IMR-90 (cell line): Measurements from ENCODE around the gene FIBCD1. TPM values are rescaled to one million over a fixed set of nuclear protein-coding genes. Genes with fewer than 3 reads are reported as not detected.

Source experiments
- ATAC-seq: fragments of 200-7000 bp; cut with Tn5 transposase; 2 replicates; pipeline ENCODE4 v1.9.1; 2020; ENCODE audit warnings: low read depth, mild to moderate bottlenecking, moderate library complexity
- BruUV-seq: library from RNA; stranded (reverse); fragments of 400-500 nt; replicated peaks from 2 replicates; lab custom pipeline; 2021; lab: Mats Ljungman, UMichigan
- CTCF ChIA-PET: fragments of 300-600 bp; formaldehyde crosslinking; extraction: SDS; loops from one replicate; lab custom pipeline; 2021; ENCODE audit warnings: antibody characterized with exemption; lab: Yijun Ruan, JAX
- POLR2A ChIA-PET: fragments of 300-600 bp; sonication (Branson Sonifier 250); formaldehyde crosslinking; loops from one replicate; lab custom pipeline; 2022; ENCODE audit warnings: antibody characterized with exemption; ENCODE audit not compliant: unreplicated experiment; lab: Charles Lee
- DNase-seq: peaks from one replicate; pipeline ENCODE4 v3.0.0; 2013
- H2AFZ ChIP-seq: replicated peaks from 2 replicates; pipeline ENCODE3; 2013; ENCODE audit warnings: low read length, mild to moderate bottlenecking; ENCODE audit not compliant: poor library complexity
- H2AK5ac ChIP-seq: 2 replicates; pipeline ENCODE4 v1.6.1; 2013; ENCODE audit warnings: low read depth, low read length, inconsistent platforms
- H2AK9ac ChIP-seq: replicated peaks from 2 replicates; pipeline ENCODE3; 2013; ENCODE audit warnings: mild to moderate bottlenecking, low read depth, low read length, moderate library complexity; ENCODE audit not compliant: poor library complexity
- H2BK120ac ChIP-seq: 2 replicates; pipeline ENCODE4 v1.6.1; 2013; ENCODE audit warnings: low read depth, low read length, inconsistent platforms
- H2BK15ac ChIP-seq: 3 replicates; pipeline ENCODE4 v1.6.1; 2013; ENCODE audit warnings: low read depth, low read length, inconsistent platforms
- H2BK20ac ChIP-seq: 2 replicates; pipeline ENCODE4 v1.6.1; 2013; ENCODE audit warnings: low read depth, mild to moderate bottlenecking, inconsistent platforms, low read length, moderate library complexity
- H2BK5ac ChIP-seq: 2 replicates; pipeline ENCODE4 v1.6.1; 2013; ENCODE audit warnings: mild to moderate bottlenecking, low read depth, low read length, inconsistent platforms; ENCODE audit not compliant: poor library complexity, severe bottlenecking
- H3K14ac ChIP-seq: replicated peaks from 2 replicates; pipeline ENCODE4 v1.6.1; 2013; ENCODE audit warnings: low read depth, low read length, inconsistent platforms
- H3K18ac ChIP-seq: 2 replicates; pipeline ENCODE4 v1.6.1; 2013; ENCODE audit warnings: low read depth, low read length, control low read depth
- H3K23ac ChIP-seq: 2 replicates; pipeline ENCODE4 v1.6.1; 2013; ENCODE audit warnings: low read depth, low read length, inconsistent platforms
- H3K27ac ChIP-seq: 2 replicates; pipeline ENCODE4 v1.5.1; 2013; ENCODE audit warnings: mild to moderate bottlenecking, control low read depth, low read length; ENCODE audit not compliant: insufficient read depth
- H3K27me3 ChIP-seq: 2 replicates; pipeline ENCODE4 v1.6.1; 2013; ENCODE audit warnings: low read length; ENCODE audit not compliant: control insufficient read depth, insufficient read depth
- H3K36me3 ChIP-seq: 2 replicates; pipeline ENCODE4 v1.6.1; 2013; ENCODE audit warnings: low read length, mixed read lengths; ENCODE audit not compliant: control insufficient read depth, insufficient read depth
- H3K4ac ChIP-seq: 2 replicates; pipeline ENCODE4 v1.6.1; 2013; ENCODE audit warnings: low read depth, low read length, inconsistent platforms
- H3K4me1 ChIP-seq: 2 replicates; pipeline ENCODE4 v1.6.1; 2013; ENCODE audit warnings: low read length, mixed read lengths; ENCODE audit not compliant: control insufficient read depth, insufficient read depth
- H3K4me2 ChIP-seq: 2 replicates; pipeline ENCODE4 v1.6.1; 2013; ENCODE audit warnings: low read depth, mild to moderate bottlenecking, control low read depth, low read length, moderate library complexity
- H3K4me3 ChIP-seq: 2 replicates; pipeline ENCODE4 v1.5.1; 2013; ENCODE audit warnings: low read depth, mild to moderate bottlenecking, control low read depth, low read length, moderate library complexity; ENCODE audit not compliant: insufficient read depth
- H3K56ac ChIP-seq: 2 replicates; pipeline ENCODE4 v1.6.1; 2013; ENCODE audit warnings: low read length, inconsistent platforms; ENCODE audit not compliant: insufficient read depth; ENCODE audit errors: extremely low read depth
- H3K79me1 ChIP-seq, 2 experiments: 2 replicates each; pipeline ENCODE4 v1.6.1; 2013; ENCODE audit warnings: low read length in 2 of 2, inconsistent platforms in 1 of 2, low read depth in 1 of 2
- H3K9ac ChIP-seq: 2 replicates; pipeline ENCODE4 v1.6.1; 2013; ENCODE audit warnings: low read depth, low read length, control low read depth
- H3K9me1 ChIP-seq: 2 replicates; pipeline ENCODE4 v1.6.1; 2013; ENCODE audit warnings: low read length, inconsistent platforms; ENCODE audit not compliant: insufficient read depth
- H3K9me3 ChIP-seq: 2 replicates; pipeline ENCODE4 v1.6.1; 2013; ENCODE audit warnings: low read length; ENCODE audit not compliant: control insufficient read depth, insufficient read depth
- H4K20me1 ChIP-seq: 2 replicates; pipeline ENCODE4 v1.6.1; 2013; ENCODE audit warnings: low read length, inconsistent platforms; ENCODE audit not compliant: insufficient read depth
- H4K5ac ChIP-seq: 2 replicates; pipeline ENCODE4 v1.6.1; 2013; ENCODE audit warnings: mild to moderate bottlenecking, low read depth, low read length, control low read depth
- H4K8ac ChIP-seq, 2 experiments: 2 replicates each; pipeline ENCODE4 v1.6.1; 2013; ENCODE audit warnings: low read depth in 2 of 2, low read length in 2 of 2, control low read depth in 1 of 2, inconsistent platforms in 1 of 2
- H4K91ac ChIP-seq: 2 replicates; pipeline ENCODE4 v1.6.1; 2013; ENCODE audit warnings: low read depth, low read length, inconsistent platforms; ENCODE audit not compliant: insufficient read depth
- BHLHE40 ChIP-seq: fragments of 150-350 bp; IDR thresholded peaks from 2 replicates; pipeline ENCODE4 v1.6.1; 2016; ENCODE audit warnings: mild to moderate bottlenecking, low read depth, low read length
- CEBPB ChIP-seq: IDR thresholded peaks from 2 replicates; pipeline ENCODE4 v1.6.1; 2012; ENCODE audit warnings: low read depth, low read length, improper control_type of control experiment
- CHD1 ChIP-seq: IDR thresholded peaks from 2 replicates; pipeline ENCODE4 v1.6.1; 2012; ENCODE audit warnings: low read depth, low read length, improper control_type of control experiment
- CTCF ChIP-seq: conservative IDR thresholded peaks from 2 replicates; pipeline ENCODE4 v1.5.1; 2012; ENCODE audit warnings: mild to moderate bottlenecking, low read depth, low read length, improper control_type of control experiment
- FOS ChIP-seq: fragments of 150-350 bp; IDR thresholded peaks from 2 replicates; pipeline ENCODE4 v1.6.1; 2016; ENCODE audit warnings: low read depth, low read length
- MAFK ChIP-seq: IDR thresholded peaks from 2 replicates; pipeline ENCODE4 v1.6.1; 2012; ENCODE audit warnings: low read depth, low read length, improper control_type of control experiment
- MAZ ChIP-seq: IDR thresholded peaks from 2 replicates; pipeline ENCODE4 v1.6.1; 2012; ENCODE audit warnings: low read depth, mild to moderate bottlenecking, low read length, improper control_type of control experiment, moderate library complexity, borderline replicate concordance
- MXI1 ChIP-seq: IDR thresholded peaks from 2 replicates; pipeline ENCODE4 v1.6.1; 2012; ENCODE audit warnings: low read depth, mild to moderate bottlenecking, low read length, moderate library complexity, borderline replicate concordance
- NFE2L2 ChIP-seq: fragments of 150-350 bp; IDR thresholded peaks from 2 replicates; pipeline ENCODE4 v1.6.1; 2016; ENCODE audit warnings: low read depth, mild to moderate bottlenecking, low read length
- POLR2A ChIP-seq: IDR thresholded peaks from 2 replicates; pipeline ENCODE4 v1.6.1; 2012; ENCODE audit warnings: mild to moderate bottlenecking, low read depth, low read length
- RAD21 ChIP-seq: IDR thresholded peaks from 2 replicates; pipeline ENCODE4 v1.6.1; 2012; ENCODE audit warnings: low read length, improper control_type of control experiment
- RCOR1 ChIP-seq: IDR thresholded peaks from 2 replicates; pipeline ENCODE4 v1.6.1; 2012; ENCODE audit warnings: mild to moderate bottlenecking, low read length, improper control_type of control experiment; ENCODE audit not compliant: insufficient replicate concordance
- RFX5 ChIP-seq: IDR thresholded peaks from 2 replicates; pipeline ENCODE4 v1.8.0; 2012; ENCODE audit warnings: low read depth, mild to moderate bottlenecking, low read length, moderate library complexity
- SMC3 ChIP-seq: fragments of 150-350 bp; IDR thresholded peaks from 2 replicates; pipeline ENCODE4 v1.6.1; 2016; ENCODE audit warnings: low read depth, mild to moderate bottlenecking, antibody characterized with exemption, low read length, moderate library complexity
- WGBS, 2 experiments: methylation state at CpG; one replicate each; pipeline versions ENCODE4 v1.1.5 to v1.1.7; 2013; ENCODE audit warnings: missing lambda C conversion rate in 2 of 2; ENCODE audit not compliant: insufficient read length in 1 of 2; ENCODE audit errors: extremely low coverage in 2 of 2; 5-methylcytosine and 5-hydroxymethylcytosine counted together
- dilution Hi-C: fragments of 300-500 bp; cut with HindIII; formaldehyde crosslinking; loops from one replicate; pipeline ENCODE4 v1.14.3; 2018; ENCODE audit warnings: low sequenced_read_pairs; ENCODE audit not compliant: unreplicated experiment
- in situ Hi-C: fragments of 300-500 bp; cut with MboI; formaldehyde crosslinking; loops from 3 replicates; pipeline ENCODE4 v1.14.3; 2019; ENCODE audit warnings: low sequenced_read_pairs, inconsistent platforms, mixed read lengths
- intact Hi-C: fragments of 100-400 bp; cut with micrococcal nuclease; formaldehyde crosslinking; loops from 2 replicates; pipeline ENCODE4 v1.10.0; 2022
- polyA plus RNA-seq, 3 experiments: library from polyadenylated mRNA; depleted of rRNA; stranded (reverse); fragments of >200 nt; gene quantifications; 2 replicates each; pipeline ENCODE4 v1.2.3, GENCODE V29; 2012; ENCODE audit warnings: low replicate concordance in 1 of 3
- total RNA-seq: library from RNA; depleted of rRNA; stranded (reverse); fragments of >200 nt; gene quantifications from 2 replicates; pipeline ENCODE4 v1.2.3, GENCODE V29; 2012
- TF ChIP-seq, protein P1 (sequence below): fragments of 150-350 bp; IDR thresholded peaks from 2 replicates; pipeline ENCODE4 v1.6.1; 2017; ENCODE audit warnings: mild to moderate bottlenecking, antibody characterized with exemption, low read length, low read depth
- TF ChIP-seq, protein P2 (sequence below): fragments of 150-350 bp; IDR thresholded peaks from 2 replicates; pipeline ENCODE4 v1.6.1; 2016; ENCODE audit warnings: low read depth, mild to moderate bottlenecking, low read length, moderate library complexity, borderline replicate concordance

FIBCD1 gene
- total and polyA plus RNA-seq, 2 of the 4 experiments (the other 2 are of a cell fraction) = 1.1 to 10.1 TPM

GRCh38 chr9:130883479-130883878 is 55.6 kb downstream of the FIBCD1 start:
- no peak overlapping the region for H4K5ac ChIP-seq
- H3K27ac ChIP-seq = no peak overlapping the region
- no peak overlapping the region for H3K56ac ChIP-seq
- peaks cover 41 to 66% of the 10 kb centered on the region in 2 experiments for H3K79me1 ChIP-seq
- peaks cover 15% of the 10 kb centered on the region; the same call in 1 of the 2 replicates for H3K4me1 ChIP-seq
- H3K36me3 ChIP-seq = peaks cover 90% of the 10 kb centered on the region
- no peak overlapping the region for H2AFZ ChIP-seq
- H3K14ac ChIP-seq = no peak overlapping the region
- H4K8ac ChIP-seq = no peak overlapping the region
- BruUV-seq = no TSS peak
- dilution Hi-C loops = no loop called here
- no peak overlapping the region for H3K23ac ChIP-seq
- H4K20me1 ChIP-seq = peaks cover 35% of the 10 kb centered on the region
- H3K9me1 ChIP-seq = peaks cover 4% of the 10 kb centered on the region; the same call in 1 of the 2 replicates
- TF ChIP-seq RFX5 (no peak), RAD21 (no peak), CHD1 (no peak), NFE2L2 (no peak), FOS (no peak), CTCF (no peak), POLR2A (no peak), BHLHE40 (no peak), MAFK (no peak), MAZ (no peak), RCOR1 (no peak), SMC3 (no peak), CEBPB (no peak), MXI1 (no peak)
- TF ChIP-seq, protein P1, sequence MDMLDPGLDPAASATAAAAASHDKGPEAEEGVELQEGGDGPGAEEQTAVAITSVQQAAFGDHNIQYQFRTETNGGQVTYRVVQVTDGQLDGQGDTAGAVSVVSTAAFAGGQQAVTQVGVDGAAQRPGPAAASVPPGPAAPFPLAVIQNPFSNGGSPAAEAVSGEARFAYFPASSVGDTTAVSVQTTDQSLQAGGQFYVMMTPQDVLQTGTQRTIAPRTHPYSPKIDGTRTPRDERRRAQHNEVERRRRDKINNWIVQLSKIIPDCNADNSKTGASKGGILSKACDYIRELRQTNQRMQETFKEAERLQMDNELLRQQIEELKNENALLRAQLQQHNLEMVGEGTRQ = no peak
- TF ChIP-seq, protein P2, sequence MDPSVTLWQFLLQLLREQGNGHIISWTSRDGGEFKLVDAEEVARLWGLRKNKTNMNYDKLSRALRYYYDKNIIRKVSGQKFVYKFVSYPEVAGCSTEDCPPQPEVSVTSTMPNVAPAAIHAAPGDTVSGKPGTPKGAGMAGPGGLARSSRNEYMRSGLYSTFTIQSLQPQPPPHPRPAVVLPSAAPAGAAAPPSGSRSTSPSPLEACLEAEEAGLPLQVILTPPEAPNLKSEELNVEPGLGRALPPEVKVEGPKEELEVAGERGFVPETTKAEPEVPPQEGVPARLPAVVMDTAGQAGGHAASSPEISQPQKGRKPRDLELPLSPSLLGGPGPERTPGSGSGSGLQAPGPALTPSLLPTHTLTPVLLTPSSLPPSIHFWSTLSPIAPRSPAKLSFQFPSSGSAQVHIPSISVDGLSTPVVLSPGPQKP = no peak
- H2BK15ac ChIP-seq = no peak overlapping the region
- no peak overlapping the region for H3K9ac ChIP-seq
- H2BK5ac ChIP-seq = no peak overlapping the region
- no CpG with 5 or more reads among the region's 5 CpGs for WGBS, 2 experiments
- in situ Hi-C loops = no loop called here
- ChIA-PET CTCF (no interaction called here), POLR2A (no interaction called here)
- DNase-seq (no peak), ATAC-seq (no peak)
- H2BK20ac ChIP-seq = no peak overlapping the region
- no peak overlapping the region for H4K91ac ChIP-seq
- H3K4me3 ChIP-seq = no peak overlapping the region
- no peak overlapping the region for H3K4me2 ChIP-seq
- no peaks in the 10 kb centered on the region for H3K27me3 ChIP-seq
- no peaks in the 10 kb centered on the region for H3K9me3 ChIP-seq
- H2AK9ac ChIP-seq = no peak overlapping the region
- H3K18ac ChIP-seq = no peak overlapping the region
- no peak overlapping the region for H2BK120ac ChIP-seq
- intact Hi-C loops = no loop called here
- H2AK5ac ChIP-seq = no peak overlapping the region
- no peak overlapping the region for H3K4ac ChIP-seq
